ENCODE results near the gene SPDYC.
A peak's percentile ranks its signal among the peaks of the same experiment; 100 is the strongest.

Gene SPDYC, protein sequence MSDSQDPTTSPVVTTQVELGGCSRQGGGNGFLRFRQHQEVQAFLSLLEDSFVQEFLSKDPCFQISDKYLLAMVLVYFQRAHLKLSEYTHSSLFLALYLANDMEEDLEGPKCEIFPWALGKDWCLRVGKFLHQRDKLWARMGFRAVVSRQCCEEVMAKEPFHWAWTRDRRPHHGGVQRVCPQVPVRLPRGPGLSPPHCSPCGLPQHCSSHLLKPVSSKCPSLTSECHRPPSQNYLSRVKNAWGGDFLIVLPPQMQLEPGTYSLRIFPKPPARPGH

GRCh38 chr11:65170058-65170534 is at the start of gene SPDYC:
Gene SPDYC (plus strand): TSS chr11:65170233. CDS start chr11:65171358, 1,125 bp downstream.
- no peak for DNase-seq (ENCODE audit: low spot score)

GRCh38 chr11:65120831-65121230 is 49.2 kb upstream of the SPDYC start:
- DNase-seq (ENCODE audit: low spot score) = no peak

DNA sequence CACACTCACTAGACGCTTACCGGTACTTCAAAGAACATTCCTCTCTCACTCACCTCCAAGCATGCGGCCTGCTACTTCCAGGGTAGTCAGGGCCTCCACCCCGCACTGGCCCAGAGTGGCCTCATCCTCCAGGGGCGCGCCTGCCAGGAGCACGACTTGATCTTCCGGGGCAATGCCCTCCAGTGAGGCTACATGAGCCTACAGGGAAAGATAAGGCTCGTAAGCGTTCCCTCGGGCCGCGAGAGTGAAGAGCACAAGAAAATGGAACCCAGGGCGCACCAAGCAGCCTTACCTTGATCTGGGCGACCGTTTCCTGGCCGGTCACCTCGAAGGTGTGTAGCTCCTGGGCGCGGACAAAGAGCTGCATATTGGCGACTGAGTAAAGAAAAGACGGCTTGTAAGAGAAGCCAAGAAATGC is 48.6 kb upstream of the SPDYC start:
- DNase-seq (ENCODE audit: low spot score) = no peak

GRCh38 chr11:65121865-65122696 is 48.0 kb upstream of the SPDYC start, which contains the start of the genes FAU and MRPL49:
Gene FAU (minus strand): TSS chr11:65122134. CDS start chr11:65121813, 321 bp downstream.
Gene MRPL49 (plus strand): TSS chr11:65122321. CDS start chr11:65122347, 26 bp downstream.
- peak; percentile 93 for DNase-seq (ENCODE audit: low spot score)

DNA sequence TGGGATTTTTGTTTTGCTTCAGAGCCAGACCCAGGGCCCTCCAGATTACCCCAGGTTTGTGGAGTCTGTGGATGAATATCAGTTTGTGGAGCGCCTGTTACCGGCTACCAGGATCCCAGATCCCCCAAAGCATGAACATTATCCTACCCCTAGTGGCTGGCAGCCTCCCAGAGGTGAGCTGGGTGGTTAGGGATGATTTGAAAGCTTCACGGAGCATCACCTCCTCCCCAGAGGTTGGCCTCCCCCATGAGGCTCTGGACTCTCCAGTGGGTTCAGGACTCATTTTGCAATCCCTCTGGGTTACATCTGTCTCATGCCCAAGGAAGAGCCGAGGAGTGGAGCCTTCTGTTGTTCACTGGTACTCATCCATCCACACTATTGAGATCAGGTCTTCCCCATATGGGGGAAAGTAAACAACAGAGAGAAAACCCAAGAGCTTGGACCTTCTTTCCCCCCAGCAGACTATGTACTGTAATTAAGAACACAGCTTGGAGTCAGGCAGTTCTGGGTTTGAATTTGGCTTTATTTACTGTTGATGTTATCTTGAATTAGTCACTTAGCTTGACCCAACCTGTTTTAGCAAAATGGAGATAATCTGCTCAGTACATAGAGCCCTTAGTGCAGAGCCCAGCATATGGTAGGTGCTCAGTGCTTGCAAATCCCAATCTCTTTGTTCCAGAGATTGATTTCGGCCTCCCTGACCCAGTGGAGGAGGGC is 45.4 kb upstream of the SPDYC start:
- no peak for DNase-seq (ENCODE audit: low spot score)

- no peak for DNase-seq (ENCODE audit: low spot score)
Measured at GRCh38 chr11:65125197-65126056, 44.6 kb upstream of the SPDYC start.

GRCh38 chr11:65126624-65127274 is 43.3 kb upstream of the SPDYC start:
- no peak for DNase-seq (ENCODE audit: low spot score)

- DNase-seq (ENCODE audit: low spot score) = no peak
Measured at GRCh38 chr11:65127473-65128181, 42.4 kb upstream of the SPDYC start.

GRCh38 chr11:65128182-65129145 is 41.6 kb upstream of the SPDYC start:
- no peak for DNase-seq (ENCODE audit: low spot score)

- DNase-seq (ENCODE audit: low spot score) = no peak
Measured at GRCh38 chr11:65129649-65130441, 40.2 kb upstream of the SPDYC start.

DNA sequence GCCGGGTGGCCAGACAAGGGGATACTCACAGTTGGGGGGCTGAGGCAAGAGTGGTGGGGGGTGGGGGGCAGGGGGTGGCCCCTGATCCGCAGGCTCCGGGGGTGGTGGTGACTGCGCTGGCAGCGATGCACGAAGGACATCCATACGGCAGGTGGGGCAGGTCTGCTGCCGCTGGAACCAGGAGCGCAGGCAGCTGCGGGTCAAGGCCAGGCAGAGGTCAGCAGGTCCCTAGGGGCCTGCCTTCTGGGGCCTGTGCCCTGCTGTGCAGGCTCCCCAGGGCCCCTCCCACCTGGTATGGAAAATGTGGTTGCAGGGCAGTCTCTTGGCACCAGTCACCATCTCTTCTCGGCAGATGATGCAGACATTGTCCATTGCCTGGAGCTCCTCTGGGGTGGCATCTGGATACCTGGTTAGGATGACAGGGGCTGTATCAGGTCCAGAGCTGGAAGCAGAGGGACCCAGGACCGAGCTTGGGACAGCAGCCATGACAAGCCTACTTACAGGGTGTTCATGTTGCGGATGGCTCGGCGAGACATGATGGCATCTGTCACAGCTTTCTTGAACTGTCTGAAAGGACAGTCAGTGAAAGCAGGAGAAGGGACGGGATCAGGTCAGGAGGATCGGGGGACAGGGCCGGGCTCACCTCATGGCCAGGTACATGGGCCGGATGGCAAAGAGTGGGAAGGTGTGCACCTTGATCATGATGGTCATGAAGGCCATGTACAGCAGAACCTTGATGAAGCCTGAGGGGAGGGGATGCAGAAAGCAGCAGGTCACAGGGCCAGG is 39.2 kb upstream of the SPDYC start:
- no peak for DNase-seq (ENCODE audit: low spot score)

GRCh38 chr11:65131417-65131776 is 38.6 kb upstream of the SPDYC start:
- DNase-seq (ENCODE audit: low spot score) = no peak

DNA sequence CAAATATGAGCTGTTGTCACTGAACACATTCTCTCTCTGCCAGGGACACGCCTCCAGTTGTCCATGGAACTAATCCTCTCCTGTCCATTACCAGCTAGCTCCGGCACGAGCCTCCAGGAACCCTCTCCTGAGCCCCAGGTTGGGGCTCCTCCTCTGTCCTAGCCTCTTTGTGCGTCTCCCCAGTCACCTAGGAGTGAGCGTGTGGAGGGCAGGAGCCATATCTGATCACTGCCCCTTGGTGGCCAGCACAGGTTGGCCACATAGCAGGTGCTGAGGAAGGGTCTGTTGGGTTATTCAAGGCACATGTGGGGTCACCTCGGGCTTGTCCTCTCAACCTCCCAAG is 38.2 kb upstream of the SPDYC start:
- DNase-seq (ENCODE audit: low spot score) = no peak

DNA sequence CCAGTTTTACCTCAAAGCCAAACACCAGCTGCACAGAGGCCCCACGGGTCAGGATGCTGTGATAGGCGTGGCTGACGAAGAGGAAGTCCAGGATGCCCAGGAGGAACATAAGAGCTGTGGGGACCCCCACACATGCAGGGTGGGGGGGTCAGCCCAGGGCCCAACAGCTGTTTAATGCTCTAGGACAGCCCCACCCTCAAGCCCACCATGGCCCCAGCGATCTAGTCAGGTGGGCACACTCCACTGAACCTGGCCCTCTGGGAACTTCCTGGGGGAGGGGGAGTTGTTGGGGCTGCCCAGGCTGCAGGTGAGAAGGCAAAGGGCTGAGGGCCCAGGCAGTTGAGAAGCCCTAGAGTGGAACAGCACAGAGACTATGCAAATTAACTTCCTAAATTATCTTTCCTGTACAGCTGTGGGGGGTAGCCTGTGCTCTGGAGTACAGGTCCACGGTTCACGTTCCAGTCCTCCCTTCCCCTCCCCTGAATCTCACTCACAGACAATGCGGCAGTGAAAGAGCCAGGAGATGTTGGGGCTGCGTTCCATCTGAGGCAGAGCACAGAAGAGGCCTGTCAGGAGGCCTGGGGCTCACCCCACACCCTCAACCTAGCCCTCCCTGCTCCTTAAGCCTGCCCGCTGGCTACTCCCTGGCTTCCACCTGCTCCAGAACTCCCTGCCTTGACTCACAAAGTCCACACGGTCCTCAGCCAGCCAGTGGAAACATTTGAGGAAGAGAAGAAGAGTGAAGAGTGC is 37.6 kb upstream of the SPDYC start:
- DNase-seq (ENCODE audit: low spot score) = no peak

GRCh38 chr11:65132988-65133700 is 36.9 kb upstream of the SPDYC start:
- DNase-seq (ENCODE audit: low spot score) = no peak

- DNase-seq (ENCODE audit: low spot score) = no peak
Measured at GRCh38 chr11:65133724-65134123, 36.3 kb upstream of the SPDYC start.
